GM21360 (cell line): Measurements from ENCODE around the gene PNPLA3.

Source experiments
- ATAC-seq: cut with Tn5 transposase; IDR thresholded peaks from one replicate; pipeline ENCODE4 v1.9.1; 2021; ENCODE audit warnings: mild to moderate bottlenecking, moderate library complexity; ENCODE audit not compliant: unreplicated experiment

The PNPLA3 gene, protein sequence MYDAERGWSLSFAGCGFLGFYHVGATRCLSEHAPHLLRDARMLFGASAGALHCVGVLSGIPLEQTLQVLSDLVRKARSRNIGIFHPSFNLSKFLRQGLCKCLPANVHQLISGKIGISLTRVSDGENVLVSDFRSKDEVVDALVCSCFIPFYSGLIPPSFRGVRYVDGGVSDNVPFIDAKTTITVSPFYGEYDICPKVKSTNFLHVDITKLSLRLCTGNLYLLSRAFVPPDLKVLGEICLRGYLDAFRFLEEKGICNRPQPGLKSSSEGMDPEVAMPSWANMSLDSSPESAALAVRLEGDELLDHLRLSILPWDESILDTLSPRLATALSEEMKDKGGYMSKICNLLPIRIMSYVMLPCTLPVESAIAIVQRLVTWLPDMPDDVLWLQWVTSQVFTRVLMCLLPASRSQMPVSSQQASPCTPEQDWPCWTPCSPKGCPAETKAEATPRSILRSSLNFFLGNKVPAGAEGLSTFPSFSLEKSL

DNA sequence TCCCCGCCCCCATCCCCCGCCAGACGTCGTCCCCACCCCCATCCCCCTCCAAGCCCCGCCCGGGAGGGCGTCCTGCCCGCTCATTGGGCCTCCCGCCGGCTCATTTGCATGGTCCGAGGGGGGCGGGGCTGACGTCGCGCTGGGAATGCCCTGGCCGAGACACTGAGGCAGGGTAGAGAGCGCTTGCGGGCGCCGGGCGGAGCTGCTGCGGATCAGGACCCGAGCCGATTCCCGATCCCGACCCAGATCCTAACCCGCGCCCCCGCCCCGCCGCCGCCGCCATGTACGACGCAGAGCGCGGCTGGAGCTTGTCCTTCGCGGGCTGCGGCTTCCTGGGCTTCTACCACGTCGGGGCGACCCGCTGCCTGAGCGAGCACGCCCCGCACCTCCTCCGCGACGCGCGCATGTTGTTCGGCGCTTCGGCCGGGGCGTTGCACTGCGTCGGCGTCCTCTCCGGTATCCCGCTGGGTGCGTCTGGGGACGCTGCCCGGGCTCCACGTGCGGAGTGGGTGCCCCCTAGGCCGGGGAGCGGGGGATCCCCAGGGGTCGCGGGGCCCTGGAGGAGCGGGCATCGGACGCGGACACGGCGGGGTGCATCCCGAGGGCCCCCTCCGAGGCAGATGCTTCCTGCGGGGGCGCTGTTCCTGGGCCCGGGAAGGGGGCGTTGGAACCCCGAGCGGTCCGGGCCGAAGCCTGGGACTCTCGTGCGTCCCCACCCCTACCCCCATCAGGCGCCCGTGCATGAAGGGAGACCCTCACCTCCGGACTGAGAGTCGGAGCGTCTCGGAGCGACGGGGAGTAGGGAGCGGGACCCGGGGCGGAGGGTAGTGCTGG, at the start of gene PNPLA3:
TSS of gene PNPLA3 (plus strand) at position 175 of the 834 bp plus-strand sequence. CDS start at position 282, 107 bp downstream.
- no peak for ATAC-seq

DNA sequence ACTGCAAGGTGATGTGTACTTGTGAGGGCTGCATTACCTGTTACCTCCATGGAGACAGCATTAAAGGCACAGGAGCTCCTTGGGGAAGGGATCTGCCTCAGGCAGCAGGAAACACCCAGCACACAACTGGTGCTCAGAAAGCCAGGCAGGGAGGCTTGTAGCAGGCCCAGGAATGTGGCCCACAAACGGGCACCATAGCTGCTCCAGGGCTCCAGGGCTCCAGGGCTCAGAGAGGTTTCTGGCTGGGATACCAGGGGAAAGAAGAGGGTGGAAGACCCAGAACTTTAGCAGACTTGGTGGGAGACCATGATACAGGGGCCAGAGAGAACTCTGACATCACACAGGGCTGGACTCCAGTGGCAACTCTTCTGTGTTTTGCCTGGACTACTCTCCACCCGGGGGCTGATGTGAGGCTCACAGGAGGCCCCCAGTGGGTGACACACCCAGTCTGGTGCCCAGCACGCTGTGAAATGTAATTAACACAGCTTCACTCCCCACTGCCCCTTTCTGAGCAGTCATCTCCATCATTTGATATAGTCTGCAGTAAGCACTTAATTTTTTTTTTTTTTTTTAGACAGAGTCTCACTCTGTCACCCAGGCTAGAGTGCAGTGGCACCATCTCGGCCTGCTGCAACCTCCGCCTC, 46.6 kb upstream of the PNPLA3 start:
- ATAC-seq, result no peak

DNA sequence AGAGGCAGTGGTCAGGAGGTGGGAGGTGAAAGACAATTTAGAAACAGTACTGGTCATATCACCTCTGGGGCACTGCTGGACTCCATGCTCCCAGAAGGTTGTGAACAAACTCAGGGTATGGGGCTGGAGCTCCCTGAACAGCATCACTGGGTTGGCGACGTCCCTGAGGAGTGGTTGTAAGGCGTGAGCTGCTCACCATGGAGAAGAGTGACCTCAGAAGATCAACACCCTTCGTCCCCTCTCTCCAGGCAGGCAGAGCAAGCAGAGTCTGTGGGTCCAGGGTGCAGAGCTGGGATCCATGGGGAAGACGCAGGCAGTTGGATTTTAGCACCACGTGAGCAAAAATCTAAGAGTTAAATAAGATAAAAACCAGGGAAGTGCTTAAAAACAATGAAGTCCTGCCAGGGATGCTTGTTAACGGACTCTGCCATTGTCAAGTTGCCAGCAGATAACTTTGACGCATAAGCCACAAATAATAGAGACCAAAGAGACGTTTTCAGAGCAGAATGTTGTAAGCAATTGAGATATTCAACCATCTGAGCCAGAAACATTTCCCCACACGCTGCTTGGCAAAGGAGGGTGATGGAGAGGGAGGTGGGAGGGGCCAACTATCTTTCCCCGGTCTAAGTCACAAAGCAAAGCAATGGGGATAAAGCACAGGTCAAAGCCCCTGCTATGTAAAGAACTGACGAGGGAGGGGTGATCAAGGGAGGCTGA, 45.4 kb upstream of the PNPLA3 start:
- no peak for ATAC-seq

DNA sequence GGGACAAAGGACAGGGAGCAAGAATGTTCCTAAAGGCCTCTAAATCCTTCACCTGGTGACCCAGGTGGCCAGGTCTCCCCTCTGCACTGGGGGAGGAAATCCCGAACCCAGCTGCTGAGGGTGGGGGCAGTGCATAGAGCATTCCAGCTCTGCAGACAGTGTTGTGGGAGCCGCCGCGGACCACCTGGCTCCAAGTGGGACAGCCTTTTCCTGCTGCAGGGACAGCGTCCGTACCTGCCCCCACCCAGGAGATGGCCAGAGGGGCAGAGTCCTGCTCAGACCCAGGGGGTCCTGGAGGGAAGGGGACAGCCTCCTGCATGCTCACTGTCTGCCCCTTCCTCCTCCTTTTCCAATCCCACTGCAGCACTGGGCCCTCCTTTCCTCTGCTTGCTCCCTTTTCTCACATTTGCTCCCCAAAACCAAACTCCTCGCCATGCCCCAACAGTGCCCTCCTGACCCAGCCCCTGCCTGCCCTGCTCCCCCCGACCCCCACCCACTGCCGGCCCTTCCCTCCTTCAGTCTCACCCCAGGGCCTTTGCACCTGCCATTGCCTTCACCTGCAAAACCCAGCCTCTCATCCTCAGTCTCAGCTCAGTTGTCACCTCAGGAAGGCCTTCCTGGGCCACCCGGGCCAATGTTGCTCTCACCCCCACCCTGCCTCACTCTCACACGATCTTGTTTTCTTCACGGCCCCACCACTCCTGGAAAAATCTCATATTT, 44.6 kb upstream of the PNPLA3 start:
- ATAC-seq, result no peak

DNA sequence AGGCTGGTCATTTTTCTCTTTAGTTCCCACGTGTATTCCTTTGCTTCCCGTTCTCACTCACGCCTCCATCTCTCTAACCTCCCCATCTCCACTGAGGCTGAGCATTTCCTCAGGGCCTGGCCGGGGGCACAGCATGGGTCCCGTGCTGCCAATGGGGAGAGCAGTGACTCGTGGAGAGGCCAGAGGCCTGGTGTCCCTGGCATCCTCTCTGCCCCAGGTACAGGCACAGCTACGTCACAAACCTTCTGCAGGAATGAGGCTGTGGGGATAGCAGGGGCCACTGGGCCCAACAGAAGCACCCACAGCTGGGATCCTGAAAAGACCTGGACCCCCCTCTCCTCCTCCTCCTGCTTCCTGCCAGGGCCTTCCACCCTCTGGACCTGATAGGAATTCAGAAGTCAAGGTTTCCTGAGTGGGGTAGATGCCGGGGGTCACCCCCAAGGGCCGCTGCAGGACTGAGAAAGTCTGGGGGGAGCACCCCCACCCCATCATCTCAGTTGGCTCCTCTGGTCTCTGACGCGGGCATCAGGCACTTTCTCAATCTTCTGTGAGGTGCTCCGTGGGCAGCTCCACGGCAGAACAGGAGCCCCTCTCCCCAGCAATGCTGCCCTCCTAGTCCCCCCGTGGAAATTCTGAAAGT, 43.6 kb upstream of the PNPLA3 start:
- ATAC-seq, result no peak

DNA sequence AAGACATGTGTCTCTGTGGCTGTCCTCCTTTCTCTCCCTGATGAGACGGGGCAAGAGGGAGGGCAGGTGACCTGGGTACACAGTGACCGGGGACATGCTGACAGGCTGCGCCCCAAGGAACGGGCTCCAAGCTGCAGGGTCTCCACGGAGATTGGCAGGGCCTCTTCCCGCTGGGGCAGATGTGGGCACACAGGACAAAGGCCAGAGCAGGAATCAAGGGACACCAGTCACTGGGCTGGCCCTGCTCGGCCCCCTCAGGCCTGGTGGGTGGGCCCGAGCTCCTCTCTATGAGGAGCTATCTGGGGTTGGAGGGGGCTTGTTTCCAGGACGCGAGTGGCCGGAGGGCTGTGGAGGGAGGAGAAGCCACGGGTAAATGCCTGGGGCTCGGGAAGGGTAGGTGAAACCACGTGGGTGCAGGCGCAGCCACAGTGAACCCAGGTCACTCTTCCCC, 43.0 kb upstream of the PNPLA3 start:
- ATAC-seq, result no peak

DNA sequence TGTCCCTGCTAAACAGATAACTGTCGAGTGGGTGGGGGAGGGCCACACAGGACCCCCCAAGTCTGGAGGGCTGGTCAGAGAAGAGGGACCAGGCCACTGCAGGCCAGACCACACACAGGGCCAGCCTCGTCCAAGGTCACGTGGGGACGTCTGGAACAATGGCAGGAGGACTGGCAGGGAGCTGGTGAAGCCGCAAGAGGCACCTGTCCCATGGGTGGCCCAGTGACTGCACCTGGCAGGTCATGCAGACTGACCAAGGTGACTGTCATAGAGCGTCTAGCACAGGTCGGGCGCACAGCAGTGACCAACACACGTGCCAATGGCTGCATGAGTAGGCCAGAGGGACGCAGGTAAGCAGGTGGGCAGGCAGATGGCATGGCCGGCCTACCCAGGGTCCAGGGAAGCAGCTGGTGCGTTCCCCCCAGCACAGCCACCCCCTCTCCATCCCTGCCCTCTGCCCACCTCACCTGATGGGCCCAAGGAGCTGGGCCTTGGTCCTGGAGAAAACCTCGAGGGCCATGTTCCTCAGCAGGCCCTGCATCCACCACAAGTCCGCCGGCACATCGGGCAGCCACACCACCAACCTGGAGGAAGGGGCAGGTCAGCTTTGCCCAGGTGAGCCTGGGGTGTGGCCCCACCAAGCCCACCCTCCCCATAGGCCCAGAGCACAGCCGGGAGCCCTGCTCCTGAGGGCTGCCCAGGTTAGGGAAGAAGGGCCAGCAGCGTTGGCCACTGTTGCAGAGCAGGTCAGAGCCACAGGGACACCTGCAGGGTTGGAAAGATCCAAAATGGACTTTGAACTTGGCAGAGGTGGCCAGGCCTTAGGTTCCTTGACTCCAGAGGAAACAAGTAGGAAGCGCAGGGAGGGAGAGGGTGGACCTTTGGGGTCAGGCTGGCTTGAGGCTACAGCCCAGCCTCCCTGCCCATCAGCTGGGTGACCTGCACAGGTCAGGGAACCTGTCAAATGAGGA, 42.2 kb upstream of the PNPLA3 start:
- no peak for ATAC-seq

DNA sequence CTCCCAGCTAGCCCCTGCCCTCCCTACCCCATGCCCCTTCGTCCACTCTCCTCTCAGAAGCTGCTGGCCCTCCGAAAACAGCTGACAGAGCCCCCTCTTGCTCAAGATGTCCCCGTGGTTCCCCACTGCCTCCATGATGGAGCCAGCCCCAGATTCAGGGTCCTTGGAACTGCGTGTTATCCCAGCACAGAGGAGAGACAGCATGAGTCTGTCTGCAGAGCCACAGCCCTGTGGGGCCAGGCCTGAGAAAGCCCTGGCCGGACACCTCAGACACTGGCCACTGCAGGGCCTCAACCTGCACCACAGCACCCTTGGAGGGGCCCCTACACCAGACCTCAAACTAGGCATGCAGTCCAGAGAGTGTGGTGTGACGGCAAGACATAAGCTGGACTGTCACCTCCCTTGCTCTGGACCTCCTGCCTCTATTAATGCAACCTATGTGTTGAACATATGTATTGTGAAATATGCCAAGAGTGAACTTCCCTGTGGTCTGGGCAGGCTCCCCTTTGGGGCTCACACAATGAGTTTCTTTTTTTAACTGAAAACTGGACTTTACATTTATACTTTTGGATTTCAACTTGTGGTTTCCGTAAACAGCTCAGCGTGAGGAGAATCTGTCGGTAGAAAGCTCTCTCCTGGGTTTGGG, 41.4 kb upstream of the PNPLA3 start:
- no peak for ATAC-seq

DNA sequence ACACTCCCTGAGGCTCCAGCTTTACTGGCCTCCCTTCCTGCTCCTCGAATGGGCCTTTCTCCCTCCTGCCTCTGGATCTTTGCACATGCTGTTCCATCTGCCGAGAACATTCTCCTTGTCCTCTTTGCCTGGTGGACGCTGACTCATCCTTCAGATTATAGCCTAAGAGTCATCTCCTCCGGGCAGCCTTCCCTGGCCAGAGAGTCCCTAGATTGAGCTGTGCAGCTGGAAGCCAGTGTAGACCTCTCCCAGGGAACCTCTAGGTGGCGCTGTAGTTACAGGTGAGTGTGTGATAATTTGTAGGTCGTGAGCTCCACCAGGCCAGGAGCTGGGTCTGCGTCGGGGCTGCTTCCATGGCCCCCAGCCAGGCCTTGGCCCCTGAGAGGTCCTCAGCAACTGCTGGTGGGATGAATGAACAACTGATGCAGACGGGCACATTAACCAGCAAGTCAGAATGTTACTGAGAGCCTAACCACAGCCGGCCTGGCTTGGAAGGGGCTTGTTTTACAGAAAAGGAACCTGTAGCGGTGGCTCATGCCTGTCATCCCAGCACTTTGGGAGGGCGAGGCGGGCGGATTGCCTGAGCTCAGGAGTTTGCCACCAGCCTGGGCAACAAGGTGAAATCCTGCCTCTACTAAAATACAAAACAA, 40.5 kb upstream of the PNPLA3 start:
- no peak for ATAC-seq

DNA sequence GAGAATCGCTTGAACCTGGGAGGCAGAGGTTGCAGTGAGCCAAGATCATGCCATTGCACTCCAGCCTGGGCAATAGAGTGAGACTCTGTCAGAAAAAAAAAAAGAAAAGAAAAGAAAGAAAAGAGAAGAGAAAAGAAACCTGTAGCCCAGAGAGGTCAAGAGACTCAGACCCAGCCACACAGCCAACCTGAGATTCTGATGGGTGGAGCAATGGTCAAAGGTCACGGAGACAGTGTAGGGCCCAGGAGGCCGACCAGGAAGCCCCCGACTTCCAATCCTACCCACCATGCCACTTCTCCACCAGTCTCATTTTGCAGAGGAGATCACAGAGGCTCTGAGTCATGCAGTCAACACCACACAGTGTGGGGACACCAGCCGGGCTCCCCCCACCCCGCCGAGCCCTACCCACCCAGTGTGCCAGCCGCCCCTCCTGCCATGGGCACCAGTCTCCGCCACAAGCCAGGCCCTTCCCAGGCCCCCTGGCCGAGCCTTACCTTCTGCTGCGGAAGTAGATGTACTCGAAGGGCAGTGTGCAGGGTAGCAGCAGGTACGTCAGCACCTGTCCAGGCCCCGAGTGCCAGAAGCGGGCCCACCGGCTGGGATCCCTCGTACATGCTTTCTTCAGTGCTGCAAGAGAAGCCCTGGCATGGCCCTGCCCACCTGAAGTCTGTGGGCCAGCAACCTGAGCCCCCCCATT, 39.7 kb upstream of the PNPLA3 start:
- no peak for ATAC-seq

DNA sequence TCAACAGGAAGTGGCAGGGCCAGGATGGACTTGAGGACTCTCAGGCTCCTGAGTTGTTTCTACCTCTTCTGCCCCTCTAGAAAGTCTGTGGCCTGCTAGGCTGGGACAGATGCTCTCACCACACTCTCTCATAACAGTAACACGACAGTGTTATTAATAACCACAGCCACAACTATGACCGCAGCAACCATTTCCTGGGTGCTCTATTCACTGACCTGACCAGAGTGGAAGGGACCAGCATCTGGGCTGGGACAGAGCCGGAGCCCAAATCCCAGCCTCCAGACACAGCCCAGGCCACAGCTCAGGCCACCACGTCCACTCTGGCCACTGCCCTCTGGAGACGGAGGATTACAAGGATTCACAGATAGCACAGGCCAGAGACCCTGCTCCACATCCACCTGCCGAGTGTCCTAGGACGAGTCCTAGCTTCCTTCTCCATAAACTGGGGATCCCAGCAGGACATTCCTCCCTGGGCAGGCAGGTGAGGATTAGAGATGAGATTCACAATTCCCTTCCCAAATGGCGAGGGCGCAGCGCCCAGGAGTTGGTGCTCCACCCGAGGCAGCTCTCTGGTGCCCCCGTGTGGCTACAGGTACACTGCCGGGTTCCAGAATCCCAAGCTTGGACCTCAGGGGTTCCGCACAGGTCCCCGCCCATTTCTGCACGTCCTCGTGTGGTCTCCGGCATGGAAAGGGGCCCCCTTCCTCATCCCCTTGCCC, 38.8 kb upstream of the PNPLA3 start:
- ATAC-seq, result no peak

DNA sequence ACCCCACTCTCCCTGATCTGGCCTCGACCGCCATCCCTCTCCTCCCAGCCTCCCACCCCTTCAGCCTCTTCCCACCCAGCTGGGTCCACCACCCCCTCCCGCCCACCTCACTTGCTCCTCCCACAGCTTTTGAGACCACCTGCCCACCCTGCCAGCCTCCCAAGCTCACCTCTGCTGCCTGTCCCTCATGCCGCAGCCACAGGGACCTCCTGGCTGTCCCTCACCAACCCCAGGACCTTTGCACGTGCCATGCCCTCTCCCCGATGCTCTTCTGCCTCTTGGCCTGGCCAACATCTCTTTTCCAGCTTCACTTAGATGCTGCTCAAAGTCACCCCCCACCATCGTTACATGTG, 38.3 kb upstream of the PNPLA3 start:
- no peak for ATAC-seq

DNA sequence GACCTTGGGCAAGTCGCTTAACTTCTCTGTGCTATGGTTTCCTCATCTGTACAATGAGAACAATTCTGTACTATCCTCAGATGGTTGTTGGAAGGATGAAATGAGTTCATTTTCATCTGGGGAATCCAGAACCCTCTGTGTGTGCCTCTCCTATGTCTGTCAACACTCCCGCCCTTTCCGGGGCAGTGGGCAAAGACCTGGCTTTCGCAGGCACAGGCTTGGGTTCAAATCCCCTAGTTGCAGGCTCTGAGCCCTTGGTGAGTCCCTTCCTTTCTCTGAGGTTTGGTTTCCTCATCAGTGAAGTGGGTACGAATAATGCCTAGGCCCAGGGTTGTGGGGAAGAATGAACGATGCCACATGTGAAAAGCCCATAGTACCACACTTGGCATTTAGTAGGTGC, 37.8 kb upstream of the PNPLA3 start:
- no peak for ATAC-seq

DNA sequence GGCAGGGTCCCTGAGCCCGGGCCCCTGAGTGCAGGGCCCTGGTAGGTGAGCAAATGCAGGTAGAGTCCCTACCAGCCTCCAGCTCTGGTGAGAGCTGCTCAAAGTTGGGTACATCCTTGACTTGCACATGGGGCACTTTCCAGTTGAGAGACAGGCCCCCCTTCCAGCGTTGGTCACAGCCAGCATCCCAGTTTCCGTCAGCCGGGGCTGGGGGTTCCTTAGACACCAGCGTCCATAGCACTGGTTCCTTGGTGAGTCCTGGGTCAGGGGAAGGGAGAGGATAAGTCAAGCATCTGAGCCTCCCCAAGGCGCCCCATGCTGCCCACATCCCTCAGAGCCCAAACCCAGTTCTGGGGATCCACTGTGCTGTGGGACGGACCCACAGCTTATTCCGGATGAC, 37.4 kb upstream of the PNPLA3 start:
- ATAC-seq, result no peak

DNA sequence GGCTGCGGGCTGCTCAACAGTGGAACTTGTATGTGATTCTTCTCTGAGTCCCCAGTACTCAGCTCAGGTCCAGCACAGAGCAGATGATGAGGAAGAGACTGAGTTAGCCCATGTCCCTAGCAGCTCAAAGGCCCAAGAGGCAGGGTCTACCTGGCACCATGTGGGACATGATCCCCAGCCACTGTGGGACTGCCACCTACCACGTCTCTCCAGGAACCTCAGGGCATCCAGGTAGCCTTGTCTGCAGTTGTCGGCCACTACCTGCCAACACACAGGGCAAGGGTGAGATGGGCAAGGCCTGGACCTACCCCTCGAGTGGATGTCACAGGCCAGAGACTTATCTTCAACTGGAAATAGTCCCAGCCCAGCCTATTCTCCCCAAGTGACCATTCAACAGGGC, 36.2 kb upstream of the PNPLA3 start:
- ATAC-seq, result no peak

DNA sequence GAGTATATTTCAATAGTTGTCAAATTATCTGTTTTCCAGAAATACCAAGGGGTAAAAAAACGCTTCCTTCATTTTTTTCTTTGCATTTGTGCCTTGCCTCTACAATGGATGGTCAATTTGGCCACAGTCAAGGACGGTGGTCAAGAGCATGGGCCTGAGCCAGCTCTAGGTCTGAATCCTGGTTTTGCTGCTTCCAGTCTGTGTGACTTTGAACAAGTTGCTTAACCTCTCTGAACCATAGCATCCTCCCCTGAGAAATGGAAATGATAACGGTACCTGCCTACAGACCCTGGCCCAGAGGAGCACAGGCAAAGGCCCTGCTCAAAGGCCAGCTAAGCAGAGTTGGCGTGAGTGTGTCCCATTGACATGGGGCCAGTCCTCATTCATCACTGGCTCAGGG, 34.9 kb upstream of the PNPLA3 start:
- ATAC-seq, result no peak
